Neural cell (in vitro differentiated cells): ENCODE measurements around the gene SLC36A1. TPM values are rescaled to one million over a fixed set of nuclear protein-coding genes. Genes with fewer than 3 reads are reported as not detected.

Experiments
- H2AFZ ChIP-seq: fragments of 200-600, 300-800 bp; sonication (generic), shearing (Covaris generic); 2 replicates; pipeline ENCODE4 v1.6.0; 2014; ENCODE audit warnings: low read depth, mild to moderate bottlenecking, antibody characterized with exemption, low read length, moderate library complexity
- H3F3A ChIP-seq: fragments of 200-600 bp; shearing (Covaris generic); 2 replicates; pipeline ENCODE4 v1.6.1; 2016; ENCODE audit warnings: mild to moderate bottlenecking, moderate library complexity, mixed read lengths, antibody characterized with exemption, low read length; ENCODE audit not compliant: insufficient read depth, poor library complexity, severe bottlenecking
- H3K27ac ChIP-seq: fragments of 200-600, 300-800 bp; sonication (generic), shearing (Covaris generic); 2 replicates; pipeline ENCODE4 v1.5.1; 2014; ENCODE audit warnings: mild to moderate bottlenecking, low read length, moderate library complexity
- H3K27me3 ChIP-seq: fragments of 300-800, 200-600 bp; sonication (generic), shearing (Covaris generic); 2 replicates; pipeline ENCODE4 v1.6.0; 2014; ENCODE audit warnings: mild to moderate bottlenecking, low read depth, low read length, moderate library complexity; ENCODE audit not compliant: insufficient read depth
- H3K36me3 ChIP-seq: fragments of 300-800, 200-600 bp; sonication (generic), shearing (Covaris generic); 2 replicates; pipeline ENCODE4 v1.5.1; 2014; ENCODE audit warnings: mild to moderate bottlenecking, antibody characterized with exemption, low read length, moderate library complexity; ENCODE audit not compliant: insufficient read depth
- H3K4me2 ChIP-seq: fragments of 300-800, 200-600 bp; sonication (generic), shearing (Covaris generic); 2 replicates; pipeline ENCODE4 v1.6.0; 2014; ENCODE audit warnings: mild to moderate bottlenecking, low read length
- H3K4me3 ChIP-seq: fragments of 300-800, 200-600 bp; sonication (generic), shearing (Covaris generic); 2 replicates; pipeline ENCODE4 v1.5.1; 2014; ENCODE audit warnings: mild to moderate bottlenecking, low read length, moderate library complexity
- H3K79me2 ChIP-seq: fragments of 200-600 bp; shearing (Covaris generic); replicated peaks from 2 replicates; pipeline ENCODE4 v1.6.0; 2014; ENCODE audit warnings: mild to moderate bottlenecking, low read length, moderate library complexity; ENCODE audit not compliant: insufficient read depth
- H3K9ac ChIP-seq: fragments of 300-800, 200-600 bp; sonication (generic), shearing (Covaris generic); 2 replicates; pipeline ENCODE4 v1.6.1; 2016; ENCODE audit warnings: mild to moderate bottlenecking, low read length, mixed read lengths
- H3K9me2 ChIP-seq: fragments of 200-600 bp; shearing (Covaris generic); 2 replicates; pipeline ENCODE4 v1.6.1; 2016; ENCODE audit warnings: mild to moderate bottlenecking, low read length, mixed read lengths; ENCODE audit not compliant: insufficient read depth
- H3K9me3 ChIP-seq: fragments of 200-600, 300-800 bp; sonication (generic), shearing (Covaris generic); 2 replicates; pipeline ENCODE4 v1.6.1; 2016; ENCODE audit warnings: mild to moderate bottlenecking, mixed run types, low read length, moderate library complexity, mixed read lengths
- H4K20me1 ChIP-seq: fragments of 200-600 bp; shearing (Covaris generic); 2 replicates; pipeline ENCODE4 v1.6.1; 2016; ENCODE audit warnings: mild to moderate bottlenecking, mixed run types; ENCODE audit not compliant: insufficient read depth
- CTCF ChIP-seq: fragments of 450-650 bp; IDR thresholded peaks from 2 replicates; pipeline ENCODE4 v1.5.1; 2014; ENCODE audit warnings: antibody characterized with exemption, mild to moderate bottlenecking, moderate library complexity; ENCODE audit not compliant: poor library complexity, severe bottlenecking
- EP300 ChIP-seq: fragments of 450-650 bp; conservative IDR thresholded peaks from 2 replicates; pipeline ENCODE4 v1.6.1; 2014; ENCODE audit warnings: antibody characterized with exemption, mild to moderate bottlenecking, moderate library complexity; ENCODE audit not compliant: poor library complexity, severe bottlenecking
- EZH2 ChIP-seq: fragments of 200-600, 300-800 bp; shearing (Covaris generic), sonication (generic); IDR thresholded peaks from 2 replicates; pipeline ENCODE4 v1.6.1; 2014; ENCODE audit warnings: antibody characterized with exemption, low read length, borderline replicate concordance, mild to moderate bottlenecking; ENCODE audit not compliant: insufficient read depth, poor library complexity, severe bottlenecking
- MXI1 ChIP-seq: fragments of 450-650 bp; conservative IDR thresholded peaks from 2 replicates; pipeline ENCODE4 v1.6.1; 2014; ENCODE audit warnings: antibody characterized with exemption, mild to moderate bottlenecking; ENCODE audit not compliant: poor library complexity, severe bottlenecking
- POLR2AphosphoS5 ChIP-seq: IDR thresholded peaks from 2 replicates; pipeline ENCODE4 v1.6.1; 2012
- RAD21 ChIP-seq: fragments of 450-650 bp; conservative IDR thresholded peaks from 2 replicates; pipeline ENCODE4 v1.6.1; 2014; ENCODE audit warnings: antibody characterized with exemption, mild to moderate bottlenecking, moderate library complexity
- REST ChIP-seq: IDR thresholded peaks from 2 replicates; pipeline ENCODE4 v1.6.1; 2012; ENCODE audit warnings: borderline replicate concordance
- SMC3 ChIP-seq: fragments of 450-650 bp; conservative IDR thresholded peaks from 2 replicates; pipeline ENCODE4 v1.6.1; 2014; ENCODE audit warnings: antibody characterized with exemption, mild to moderate bottlenecking, moderate library complexity; ENCODE audit not compliant: poor library complexity
- TAF1 ChIP-seq: IDR thresholded peaks from 2 replicates; pipeline ENCODE4 v1.6.1; 2012; ENCODE audit warnings: low read depth
- polyA plus RNA-seq: library from polyadenylated mRNA; depleted of rRNA; stranded (reverse); fragments of >200 nt; gene quantifications from 2 replicates; pipeline ENCODE4 v1.2.3, GENCODE V29; 2014

The SLC36A1 gene
- polyA plus RNA-seq, 1 donor from 2014 or later, result 5.3 TPM

- Histone ChIP-seq H3K9me3 (no peaks in the 10 kb centered on the region), H3K36me3 (no peaks in the 10 kb centered on the region), H3K9ac (no peak overlapping the region), H3K27ac (no peak overlapping the region), H3K4me2 (no peak overlapping the region), H3F3A (no peaks in the 10 kb centered on the region), H3K27me3 (no peaks in the 10 kb centered on the region), H3K79me2 (no peaks in the 10 kb centered on the region), H3K4me3 (no peak overlapping the region), H3K9me2 (no peaks in the 10 kb centered on the region), H2AFZ (no peak overlapping the region), H4K20me1 (no peaks in the 10 kb centered on the region)
- no peak for TF ChIP-seq REST
- TF ChIP-seq EZH2, result no peak
- TF ChIP-seq CTCF, result no peak
- no peak for TF ChIP-seq MXI1
- no peak for TF ChIP-seq SMC3
- TF ChIP-seq TAF1, result no peak
- TF ChIP-seq RAD21, result no peak
- no peak for TF ChIP-seq POLR2AphosphoS5
- no peak for TF ChIP-seq EP300
Measured at GRCh38 chr5:151496041-151496484, 48.7 kb downstream of the SLC36A1 start.

- Histone ChIP-seq H3K9ac (no peak overlapping the region), H3K79me2 (no peaks in the 10 kb centered on the region), H3F3A (no peaks in the 10 kb centered on the region), H3K4me2 (no peak overlapping the region), H3K9me2 (no peaks in the 10 kb centered on the region), H3K36me3 (no peaks in the 10 kb centered on the region), H4K20me1 (no peaks in the 10 kb centered on the region), H3K4me3 (no peak overlapping the region), H3K9me3 (no peaks in the 10 kb centered on the region), H3K27me3 (no peaks in the 10 kb centered on the region), H3K27ac (no peak overlapping the region), H2AFZ (no peak overlapping the region)
- TF ChIP-seq EP300 (no peak), CTCF (no peak), MXI1 (no peak), TAF1 (no peak), EZH2 (no peak), RAD21 (no peak), POLR2AphosphoS5 (no peak), SMC3 (no peak), REST (no peak)
Measured at GRCh38 chr5:151497391-151498002, 50.1 kb downstream of the SLC36A1 start.
